Measurements from ENCODE around the gene ITGA7.
"Not testable (repeated sequence)": the region's sequence is repeated elsewhere in the genome, so short reads cannot be mapped to it uniquely, and the experiment has no call there.

The ITGA7 gene

GRCh38 chr12:55681142-55682077 is 26.3 kb downstream of the ITGA7 start:
- DNase-seq (ENCODE audit: low spot score), result peak; percentile 99

- DNase-seq (ENCODE audit: low spot score), result no peak
These were observed 28.0 kb downstream of the ITGA7 start for GRCh38 chr12:55679691-55680090.

- no peak for DNase-seq (ENCODE audit: low spot score)
These were observed 31.0 kb downstream of the ITGA7 start for GRCh38 chr12:55676707-55677106.

GRCh38 chr12:55675666-55676065 is 32.0 kb downstream of the ITGA7 start:
- DNase-seq (ENCODE audit: low spot score), result no peak

GRCh38 chr12:55673638-55674037 is 34.1 kb downstream of the ITGA7 start:
- no peak for DNase-seq (ENCODE audit: low spot score)

GRCh38 chr12:55671746-55672145 is 36.0 kb downstream of the ITGA7 start:
- DNase-seq (ENCODE audit: low spot score), result no peak

GRCh38 chr12:55670276-55670675 is 37.4 kb downstream of the ITGA7 start:
- DNase-seq (ENCODE audit: low spot score), result no peak

GRCh38 chr12:55666508-55666907 is 41.2 kb downstream of the ITGA7 start:
- DNase-seq (ENCODE audit: low spot score), result no peak

- no peak for DNase-seq (ENCODE audit: low spot score)
These were observed 42.9 kb downstream of the ITGA7 start for GRCh38 chr12:55664826-55665225.

GRCh38 chr12:55663391-55663790 is 44.3 kb downstream of the ITGA7 start:
- no peak for DNase-seq (ENCODE audit: low spot score)

- peak; percentile 41 for DNase-seq (ENCODE audit: low spot score)
These were observed 48.0 kb downstream of the ITGA7 start for GRCh38 chr12:55659486-55660385.

- no peak for DNase-seq (ENCODE audit: low spot score)
These were observed 48.9 kb downstream of the ITGA7 start for GRCh38 chr12:55658635-55659391.

GRCh38 chr12:55658212-55658611 is 49.5 kb downstream of the ITGA7 start:
- no peak for DNase-seq (ENCODE audit: low spot score)

- DNase-seq (ENCODE audit: low spot score), result no peak
These were observed 50.5 kb downstream of the ITGA7 start for GRCh38 chr12:55657212-55657611.

GRCh38 chr12:55654511-55655214 is 53.0 kb downstream of the ITGA7 start:
- no peak for DNase-seq (ENCODE audit: low spot score)

- DNase-seq (ENCODE audit: low spot score), result no peak
These were observed 54.7 kb downstream of the ITGA7 start for GRCh38 chr12:55653031-55653430.

GRCh38 chr12:55652352-55652751 is 55.4 kb downstream of the ITGA7 start:
- DNase-seq (ENCODE audit: low spot score), result no peak

- no peak for DNase-seq (ENCODE audit: low spot score)
These were observed 56.4 kb downstream of the ITGA7 start for GRCh38 chr12:55651299-55651683.

- DNase-seq (ENCODE audit: low spot score), result not testable (repeated sequence)
These were observed 56.9 kb downstream of the ITGA7 start for GRCh38 chr12:55650620-55651298.

- no peak for DNase-seq (ENCODE audit: low spot score)
These were observed 60.7 kb downstream of the ITGA7 start for GRCh38 chr12:55647027-55647426.

GRCh38 chr12:55644591-55644990 is 63.1 kb downstream of the ITGA7 start:
- no peak for DNase-seq (ENCODE audit: low spot score)

All from SW480 (cell line).